ENCODE measurements around the gene SCUBE3.
A peak's percentile ranks its signal among the peaks of the same experiment; 100 is the strongest.

The SCUBE3 gene

DNA sequence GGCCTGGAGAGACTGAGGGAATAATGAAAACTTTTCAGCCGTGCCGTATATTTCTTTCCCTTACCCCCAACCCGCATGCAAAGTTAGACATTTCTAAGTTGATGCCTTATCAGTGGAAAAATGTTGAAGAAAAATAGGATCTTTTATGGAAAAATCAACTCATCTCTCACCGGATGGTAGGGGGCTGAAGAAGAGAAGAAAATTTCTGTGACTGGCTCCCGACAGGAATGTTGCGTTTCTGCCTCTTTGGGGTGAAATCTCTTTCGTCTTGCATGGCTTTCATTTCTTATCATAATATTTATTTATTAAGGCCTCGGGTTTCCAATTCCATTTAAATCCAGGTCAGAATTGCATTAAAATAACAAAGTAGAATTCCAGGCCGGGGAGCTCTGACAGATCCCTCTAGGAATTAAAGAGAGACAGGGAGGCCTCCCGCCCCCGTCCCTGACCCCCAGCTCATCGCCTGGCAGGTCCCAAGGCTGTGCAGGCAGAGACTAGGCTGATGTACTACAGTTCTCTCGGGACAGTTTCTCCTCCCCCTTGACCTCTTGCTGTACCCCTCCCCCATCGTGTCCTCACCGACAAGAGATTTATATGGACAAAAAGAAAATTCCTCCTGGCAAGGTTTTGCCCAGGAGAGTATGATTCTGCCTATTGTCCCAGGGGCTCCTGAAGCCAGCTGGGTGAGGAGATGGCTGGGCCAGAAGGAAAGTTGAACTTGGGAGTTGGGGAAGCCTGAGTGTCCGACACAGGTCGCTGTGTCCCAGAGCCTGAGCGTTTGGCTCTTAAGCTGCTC lies 1.3 kb downstream of the SCUBE3 start:
- DNase-seq = no peak

DNA sequence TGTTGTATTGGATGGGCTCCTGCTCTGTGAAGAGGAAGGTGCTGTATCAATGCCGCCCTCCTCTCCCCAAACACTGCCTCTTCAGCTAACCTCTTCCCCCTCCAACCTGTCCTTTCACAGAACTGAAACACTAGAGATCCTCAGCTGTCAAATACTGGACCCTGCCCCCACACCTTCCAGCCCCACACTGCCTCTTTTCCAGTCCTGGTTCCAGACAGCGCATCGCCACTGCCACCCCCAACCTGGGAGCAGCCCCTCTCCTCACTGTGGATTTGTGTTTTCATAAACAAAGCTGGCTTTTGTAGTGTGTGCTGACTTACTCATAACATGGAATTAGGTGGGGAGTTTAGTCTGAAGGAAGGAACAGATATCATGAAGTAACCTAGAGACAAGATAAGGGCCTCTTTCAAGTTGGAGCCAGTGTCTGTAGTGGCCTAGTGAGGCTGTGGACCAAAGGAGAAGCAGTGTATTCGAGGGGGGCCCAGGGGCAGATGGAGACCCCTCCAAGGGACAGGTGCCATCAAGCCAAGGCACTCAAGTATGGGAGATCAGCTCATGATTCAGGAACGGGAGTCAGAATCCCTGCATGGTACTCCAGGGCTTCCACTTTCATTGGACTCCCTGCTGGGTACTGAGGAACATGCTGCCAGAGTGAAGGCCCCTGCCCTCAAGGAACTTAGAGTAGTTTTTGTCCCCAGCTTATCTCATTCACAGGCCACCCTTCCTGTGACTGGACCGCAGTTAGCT lies 2.1 kb downstream of the SCUBE3 start:
- DNase-seq = no peak

DNA sequence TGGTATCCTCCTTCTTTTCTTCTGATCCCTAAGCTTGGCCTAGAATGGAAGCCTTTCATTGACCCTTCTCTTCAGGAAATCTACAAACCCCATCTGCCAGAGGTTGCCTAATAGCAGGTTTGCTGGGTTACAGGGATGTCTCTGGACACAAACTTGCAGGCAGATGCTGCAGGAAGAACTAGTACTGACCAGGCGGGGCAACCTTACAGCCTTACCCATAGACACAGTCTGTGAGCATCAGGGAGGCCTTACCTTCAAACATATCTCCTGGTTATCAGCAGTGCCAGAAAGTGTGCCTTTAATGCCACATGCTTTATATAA lies 2.6 kb downstream of the SCUBE3 start:
- no peak for DNase-seq

DNA sequence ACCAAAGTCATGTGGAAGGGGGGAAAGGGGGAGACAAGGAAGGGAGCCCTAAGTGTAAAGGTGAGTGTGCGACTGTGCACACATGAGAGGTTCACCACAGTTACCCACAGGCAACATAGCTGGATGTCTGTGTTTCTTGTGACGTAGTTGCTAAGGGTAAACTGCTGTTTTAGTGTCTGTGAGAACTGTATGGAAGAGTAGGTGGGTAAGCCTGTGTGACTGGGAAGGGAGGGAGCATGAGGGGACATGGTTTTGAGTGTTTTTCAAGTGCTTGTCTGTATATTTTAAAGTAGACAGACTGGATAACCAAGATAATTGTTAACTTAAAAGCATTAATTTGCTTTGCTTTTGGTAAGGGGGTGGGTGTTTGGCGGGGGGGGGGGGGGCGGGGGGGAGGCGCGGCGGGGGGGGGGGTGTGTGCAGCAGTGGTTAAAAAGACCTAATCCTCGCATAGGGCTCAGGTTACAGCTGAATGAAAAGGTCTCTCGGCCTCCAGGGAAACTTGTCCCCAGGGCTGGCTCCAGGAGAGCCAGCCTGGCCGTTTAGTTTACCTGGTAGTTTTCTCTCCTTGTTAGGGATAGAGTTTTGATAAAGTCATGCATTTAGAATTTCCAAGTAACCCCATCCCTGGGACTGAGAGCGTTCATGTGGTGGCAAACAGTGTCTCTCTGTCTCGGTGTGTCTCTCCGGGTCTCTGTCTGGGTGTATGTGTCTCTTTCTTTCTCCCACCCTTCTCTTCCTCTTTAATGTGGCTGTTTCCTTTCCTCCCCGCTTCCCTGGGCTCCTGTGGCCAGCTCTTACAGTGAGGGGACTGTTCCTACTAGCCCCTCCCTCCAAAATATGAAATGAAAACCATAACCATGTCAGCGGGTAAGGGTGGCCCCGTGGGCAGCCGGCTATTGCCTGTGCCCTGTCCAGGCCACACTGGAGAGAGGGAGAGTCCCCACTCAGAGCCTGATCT lies 3.4 kb downstream of the SCUBE3 start:
- DNase-seq = no peak

DNA sequence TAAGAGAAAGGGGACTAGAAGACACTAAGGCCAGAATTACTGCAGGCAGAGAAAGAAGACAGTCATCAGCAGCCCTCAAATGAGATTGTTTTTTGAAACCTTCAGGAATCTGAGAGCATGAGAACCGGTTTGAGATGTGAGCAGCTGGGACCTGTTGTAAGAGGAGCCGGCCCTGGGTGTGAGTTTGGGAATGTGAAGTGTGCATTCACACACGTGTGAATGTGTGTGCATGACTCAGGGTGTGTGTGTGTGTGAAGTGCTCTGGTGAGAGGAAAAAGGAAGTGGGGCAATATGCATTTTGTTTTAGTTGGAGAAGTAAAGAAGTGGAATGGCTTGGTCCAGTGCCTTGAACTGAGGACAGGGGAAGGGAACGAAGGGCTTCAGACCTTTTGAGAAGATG lies 4.3 kb downstream of the SCUBE3 start:
- no peak for DNase-seq

DNA sequence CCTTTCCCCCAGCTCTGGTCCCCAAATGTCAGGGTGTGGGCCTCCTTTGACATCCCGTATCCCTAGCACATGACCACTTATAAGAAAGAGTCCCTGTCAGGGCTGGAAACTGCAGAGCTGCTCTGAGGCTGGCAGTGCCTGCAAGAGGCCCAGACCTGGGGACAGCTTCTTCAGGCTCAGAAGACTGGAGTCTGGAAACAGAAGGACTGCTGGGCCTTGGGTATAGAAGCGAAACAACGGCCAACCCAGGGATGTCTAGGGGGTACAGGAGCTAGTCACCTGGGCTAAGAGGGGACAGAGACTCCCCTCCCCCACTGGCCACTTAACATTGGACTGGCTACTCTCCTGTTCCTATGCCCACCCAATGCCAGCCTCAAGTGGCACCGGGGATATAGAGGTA lies 4.7 kb downstream of the SCUBE3 start:
- no peak for DNase-seq

DNA sequence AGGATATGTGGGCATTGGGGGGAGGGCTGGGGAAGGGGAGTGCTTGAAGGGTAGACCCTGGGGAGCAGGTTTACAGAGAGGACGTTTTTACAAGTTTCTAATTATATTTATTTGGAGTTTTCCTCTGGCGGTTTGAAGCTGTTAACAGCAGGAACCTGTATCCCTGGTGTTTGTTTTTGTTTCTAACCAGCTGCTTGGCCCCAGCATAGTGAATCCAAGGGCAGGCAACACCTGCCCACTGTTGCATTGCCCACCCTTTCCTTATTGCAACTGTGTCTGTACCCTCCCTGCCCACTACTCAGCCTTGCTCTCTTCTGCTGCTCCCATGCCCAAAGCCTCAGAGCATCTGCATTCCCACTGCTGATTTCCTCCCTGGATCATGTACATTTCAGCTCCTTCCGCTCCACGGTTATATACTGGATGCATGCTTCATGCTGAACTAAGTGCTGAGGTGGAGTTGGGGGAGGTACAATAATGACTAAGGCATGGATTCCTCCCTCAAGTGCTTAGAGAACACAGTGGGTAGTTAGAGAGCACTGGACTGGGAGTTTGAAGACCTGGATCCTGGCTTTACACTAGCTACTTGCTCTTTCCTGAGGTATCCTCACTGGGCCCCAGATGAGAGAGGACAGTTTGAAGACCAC lies 6.0 kb downstream of the SCUBE3 start:
- DNase-seq = no peak

DNA sequence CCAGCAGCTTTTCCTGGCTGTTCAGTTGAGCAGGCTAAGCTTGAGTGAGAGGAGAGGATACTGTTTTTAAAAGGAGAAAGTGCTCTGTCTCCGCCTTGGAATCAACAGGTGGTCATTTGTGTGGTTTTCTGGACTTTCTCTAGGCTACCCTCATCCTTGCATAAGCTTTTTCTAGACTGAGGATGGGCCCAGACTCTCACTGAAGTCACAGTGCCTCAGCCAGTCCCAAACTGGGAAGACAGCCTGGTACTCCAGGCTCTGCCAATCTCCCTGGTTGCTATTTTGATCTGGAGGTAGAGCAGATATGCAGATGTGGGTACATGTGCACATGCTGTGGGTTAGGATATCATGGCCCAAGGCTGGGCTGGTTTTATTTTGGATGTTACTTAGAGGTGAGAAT lies 7.0 kb downstream of the SCUBE3 start:
- DNase-seq = no peak

DNA sequence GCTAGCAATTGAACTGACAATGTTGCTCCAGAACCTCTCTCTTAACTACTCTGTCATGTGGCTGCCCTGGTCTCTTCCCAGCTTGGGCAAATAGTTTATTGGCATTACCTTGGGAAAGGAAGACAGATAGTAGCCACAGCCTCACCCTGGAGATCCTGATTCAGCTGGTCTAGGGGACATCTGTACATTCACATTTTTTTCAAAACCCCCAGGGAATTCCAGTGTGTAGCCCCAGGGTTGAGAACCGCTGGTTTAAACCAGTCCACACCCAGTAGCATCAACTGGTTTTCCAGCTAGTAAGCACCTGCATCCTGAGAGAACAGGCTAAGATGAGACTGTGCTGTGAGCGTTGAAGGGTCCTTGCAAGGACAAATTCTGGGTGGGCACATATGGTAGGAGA lies 9.6 kb downstream of the SCUBE3 start:
- no peak for DNase-seq

DNA sequence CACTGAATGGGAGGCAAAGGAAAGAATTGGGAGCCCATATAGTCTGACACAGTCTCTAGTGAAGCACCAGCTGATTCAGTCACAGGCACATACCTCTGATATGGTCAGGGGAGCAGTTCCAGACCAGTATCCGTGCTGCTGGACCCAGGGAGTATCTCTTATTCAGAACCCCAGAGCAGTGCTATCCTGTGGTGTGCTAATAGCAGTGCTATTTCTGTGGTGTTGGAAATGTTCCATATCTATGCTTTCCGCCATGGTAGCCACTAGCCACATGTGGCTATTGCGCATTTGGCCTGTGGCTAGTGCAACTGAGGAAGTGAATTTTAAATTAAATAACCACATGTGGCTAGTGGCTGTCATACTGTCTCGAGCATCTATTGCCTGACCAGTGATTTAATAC lies 11.0 kb downstream of the SCUBE3 start:
- no peak for DNase-seq

DNA sequence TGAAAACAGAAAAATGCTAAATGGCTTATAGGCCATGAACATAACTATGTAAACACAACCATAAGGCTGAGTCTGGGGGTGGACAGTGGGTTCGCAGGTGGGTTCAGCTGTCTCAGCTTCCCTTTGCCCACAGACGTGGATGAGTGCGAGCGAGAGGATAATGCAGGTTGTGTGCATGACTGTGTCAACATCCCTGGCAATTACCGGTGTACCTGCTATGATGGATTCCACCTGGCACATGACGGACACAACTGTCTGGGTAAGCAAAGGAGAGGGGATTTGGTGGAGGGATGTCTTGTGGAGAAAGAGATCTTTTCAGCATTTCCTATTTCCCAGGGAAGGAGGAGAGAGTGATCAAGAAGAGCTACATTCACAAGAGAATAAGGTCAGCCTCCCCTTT lies 14.7 kb downstream of the SCUBE3 start:
- DNase-seq = no peak

DNA sequence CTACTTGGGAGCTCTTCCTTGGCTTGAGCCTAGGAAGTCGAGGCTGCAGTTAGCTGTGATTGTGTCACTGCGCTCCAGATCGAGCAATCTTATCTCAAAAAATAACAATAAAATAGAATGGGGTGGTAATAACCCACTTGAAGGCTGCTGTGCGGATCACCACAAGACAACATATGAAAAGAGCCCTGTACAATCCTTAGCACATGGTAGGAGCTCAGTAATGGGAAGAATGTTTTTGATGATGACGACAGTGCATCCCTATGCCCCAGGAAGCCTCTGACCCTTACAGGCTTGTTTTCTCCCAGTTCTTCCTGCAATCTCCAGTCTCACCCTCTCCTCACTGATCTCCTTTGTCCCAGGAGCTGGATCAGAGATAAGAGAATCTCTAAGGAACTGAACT lies 15.5 kb downstream of the SCUBE3 start:
- no peak for DNase-seq

DNA sequence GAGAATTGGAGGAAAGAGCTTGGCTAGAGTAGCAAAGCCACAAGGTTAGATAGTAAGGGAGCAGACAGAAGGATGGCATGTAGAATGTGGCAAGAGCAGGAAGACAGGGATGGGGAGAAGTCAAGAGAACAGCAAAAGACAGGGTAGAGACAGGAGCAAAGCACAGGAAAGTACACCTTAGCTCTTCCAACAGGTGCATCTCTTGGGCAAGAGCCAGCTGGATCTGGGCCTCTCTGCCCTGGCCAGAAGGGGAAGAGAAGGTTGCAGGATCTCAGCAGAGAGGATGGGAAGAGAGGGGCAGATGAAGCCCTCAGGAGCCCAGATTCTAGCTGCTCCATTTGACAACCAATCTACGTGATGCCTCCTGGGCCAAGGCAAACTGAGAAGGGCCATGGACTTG lies 16.7 kb downstream of the SCUBE3 start:
- no peak for DNase-seq

DNA sequence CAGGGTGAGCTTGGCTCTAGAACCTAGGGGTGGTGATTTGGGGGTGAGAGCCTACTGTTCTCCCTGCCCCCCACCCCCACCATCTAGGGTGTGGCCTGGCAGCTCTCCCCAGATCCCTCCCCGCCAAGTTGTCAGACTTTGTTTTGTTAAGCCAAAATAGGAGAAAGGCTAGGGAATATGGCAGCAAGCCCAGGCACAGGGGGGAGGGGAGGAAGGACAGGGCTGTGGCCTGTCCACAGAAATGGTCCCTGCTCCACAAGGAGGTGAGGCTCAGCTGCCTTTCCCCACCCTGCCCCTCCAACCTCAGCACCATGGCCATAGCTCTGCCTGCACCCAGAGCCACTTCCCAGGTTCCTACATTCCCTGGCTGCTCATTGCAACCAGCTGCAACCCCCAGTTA lies 17.2 kb downstream of the SCUBE3 start:
- no peak for DNase-seq

DNA sequence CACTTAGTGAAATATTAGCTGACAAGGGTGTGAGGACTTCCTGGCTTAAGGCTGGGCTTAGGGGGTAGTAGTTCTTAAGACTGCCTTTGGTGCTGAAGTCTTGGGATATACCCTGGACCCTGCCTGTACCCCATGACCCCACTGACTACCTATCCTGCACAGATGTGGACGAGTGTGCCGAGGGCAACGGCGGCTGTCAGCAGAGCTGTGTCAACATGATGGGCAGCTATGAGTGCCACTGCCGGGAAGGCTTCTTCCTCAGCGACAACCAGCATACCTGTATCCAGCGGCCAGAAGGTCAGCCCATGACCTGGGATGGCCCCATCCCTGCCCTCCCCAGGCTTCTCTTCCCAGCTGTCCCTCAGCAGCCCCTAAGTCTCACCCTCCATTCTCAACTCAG lies 17.8 kb downstream of the SCUBE3 start:
- DNase-seq = no peak

DNA sequence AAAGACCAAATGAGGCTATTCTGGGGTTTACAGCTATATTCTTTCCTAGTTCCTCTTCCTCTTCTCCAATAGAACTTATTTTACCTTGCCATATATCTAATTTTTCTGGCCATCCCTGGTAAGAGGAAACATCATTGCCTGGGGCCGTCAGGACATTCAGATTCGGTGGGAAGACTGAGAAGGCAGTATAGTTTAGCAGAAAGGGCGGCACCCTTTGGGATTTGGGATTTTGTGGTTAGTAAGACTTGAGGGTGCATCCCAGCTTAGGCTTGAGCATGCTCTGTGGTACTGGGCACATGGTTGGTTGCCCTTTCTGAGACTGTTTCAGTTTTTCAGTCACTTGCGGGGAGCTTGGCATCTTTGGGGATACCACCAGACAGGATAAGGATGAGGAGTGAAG lies 21.1 kb downstream of the SCUBE3 start:
- DNase-seq = no peak

DNA sequence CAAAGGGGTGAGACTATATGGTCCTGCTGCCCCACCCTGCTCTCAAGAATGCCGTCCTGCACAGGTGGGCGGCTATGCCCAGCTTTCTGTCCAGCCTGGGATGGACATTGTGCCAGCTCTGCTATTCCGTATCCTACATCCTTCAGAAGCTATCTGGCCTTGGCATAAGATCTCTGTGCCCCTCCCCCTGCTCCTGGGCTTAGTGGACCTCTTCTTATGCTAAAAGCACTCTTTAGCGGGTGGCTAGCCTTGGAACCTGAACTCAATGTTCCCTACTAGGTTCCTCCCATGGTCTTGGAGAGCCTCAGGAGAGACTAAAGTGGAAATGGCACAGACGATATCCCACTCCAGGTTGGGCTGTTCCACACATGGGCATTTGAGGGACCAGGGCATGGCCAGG lies 22.5 kb downstream of the SCUBE3 start:
- DNase-seq = no peak

DNA sequence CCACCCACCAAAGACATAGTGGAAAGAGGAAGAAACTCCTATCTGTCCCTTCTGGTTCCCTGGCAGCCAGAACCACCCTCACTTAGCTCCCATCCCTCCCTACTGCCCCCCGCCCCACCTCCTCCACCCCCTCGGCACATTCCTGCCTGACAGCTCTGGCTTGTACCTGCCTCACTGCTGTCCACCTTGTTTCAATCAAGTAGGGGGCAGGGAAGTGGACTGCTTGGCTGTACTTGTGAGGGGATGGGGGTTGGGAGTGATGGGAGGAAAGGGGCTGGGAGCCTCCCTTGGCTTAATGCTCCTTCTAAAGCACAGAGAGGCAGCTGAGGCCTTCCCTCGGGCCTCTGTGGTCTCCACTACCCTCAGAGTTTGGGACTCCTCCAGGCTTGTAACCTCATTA lies 23.7 kb downstream of the SCUBE3 start:
- no peak for DNase-seq

DNA sequence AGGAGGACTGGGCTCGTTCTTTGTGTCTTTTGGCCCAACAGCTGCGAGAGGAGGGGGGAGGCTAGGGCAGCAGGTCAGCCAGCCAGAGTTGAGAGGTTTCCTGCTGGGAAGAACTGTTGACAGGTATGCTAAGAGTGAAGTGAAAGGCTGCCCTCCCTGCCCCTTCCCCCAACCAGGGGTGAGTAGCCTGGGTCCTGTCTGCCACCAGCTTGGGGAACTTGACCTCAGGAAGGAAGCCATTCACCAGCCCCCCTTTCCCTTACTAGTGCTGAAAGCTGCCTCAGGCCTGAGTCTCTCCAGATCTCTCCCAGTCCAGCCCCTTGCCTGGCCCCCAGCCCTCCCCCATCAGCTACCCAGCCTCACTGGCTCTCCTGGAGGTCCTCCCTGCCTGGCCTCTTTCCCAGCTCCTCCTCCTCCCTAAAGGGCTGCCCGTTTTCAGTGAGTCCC lies 25.1 kb downstream of the SCUBE3 start:
- DNase-seq = no peak

DNA sequence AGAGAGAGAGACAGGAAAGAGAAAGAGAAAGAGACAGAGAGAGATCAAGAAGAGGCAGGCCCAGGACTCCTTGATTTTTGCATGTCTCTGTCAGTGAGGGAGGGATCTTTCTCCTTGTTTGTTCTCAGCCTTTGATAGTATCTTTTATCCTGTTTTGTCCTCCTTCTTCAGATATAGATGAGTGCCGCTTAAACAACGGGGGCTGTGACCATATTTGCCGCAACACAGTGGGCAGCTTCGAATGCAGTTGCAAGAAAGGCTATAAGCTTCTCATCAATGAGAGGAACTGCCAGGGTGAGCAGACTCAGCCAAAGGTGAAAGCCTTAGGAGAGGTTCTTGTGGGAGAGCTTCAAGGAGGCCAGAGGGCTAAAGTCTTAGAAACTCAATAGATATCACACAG lies 25.8 kb downstream of the SCUBE3 start:
- no peak for DNase-seq

DNA sequence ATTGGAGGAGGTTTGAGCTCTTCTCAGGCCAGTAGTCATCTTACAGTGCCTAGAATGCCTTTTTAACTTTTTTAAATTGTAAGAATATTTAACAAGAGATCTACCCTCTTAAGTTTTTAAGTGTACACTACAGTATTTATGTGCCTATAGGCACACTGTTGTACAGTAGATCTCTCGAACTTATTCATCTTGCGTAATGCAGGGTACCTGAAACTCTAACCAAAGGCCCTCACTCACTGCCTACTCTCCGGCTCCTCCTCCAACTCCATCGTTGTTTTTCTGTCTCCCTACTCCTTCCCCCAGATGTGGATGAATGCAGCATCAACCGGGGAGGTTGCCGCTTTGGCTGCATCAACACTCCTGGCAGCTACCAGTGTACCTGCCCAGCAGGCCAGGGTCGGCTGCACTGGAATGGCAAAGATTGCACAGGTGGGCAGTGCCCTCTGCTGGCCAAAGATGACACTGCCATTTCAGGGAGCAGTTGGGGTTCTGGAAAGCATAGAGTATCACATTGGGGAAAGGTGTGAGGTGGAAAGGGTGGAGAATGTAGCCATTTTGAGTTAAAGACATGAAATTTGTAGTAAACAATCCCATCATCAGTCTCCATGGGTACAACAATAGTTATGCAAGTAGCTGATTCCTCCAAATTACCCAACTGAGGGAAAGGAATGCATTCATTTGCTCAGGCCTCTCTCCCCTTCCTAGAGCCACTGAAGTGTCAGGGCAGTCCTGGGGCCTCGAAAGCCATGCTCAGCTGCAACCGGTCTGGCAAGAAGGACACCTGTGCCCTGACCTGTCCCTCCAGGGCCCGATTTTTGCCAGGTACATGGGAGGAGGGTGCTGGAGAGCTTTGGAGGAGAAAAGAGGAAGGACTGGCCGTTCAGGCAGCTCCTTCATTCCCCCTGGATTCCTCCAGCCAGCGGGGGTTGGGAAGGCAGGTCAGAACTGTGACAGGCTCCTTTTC lies 27.4 kb downstream of the SCUBE3 start:
- DNase-seq = peak; percentile 61

DNA sequence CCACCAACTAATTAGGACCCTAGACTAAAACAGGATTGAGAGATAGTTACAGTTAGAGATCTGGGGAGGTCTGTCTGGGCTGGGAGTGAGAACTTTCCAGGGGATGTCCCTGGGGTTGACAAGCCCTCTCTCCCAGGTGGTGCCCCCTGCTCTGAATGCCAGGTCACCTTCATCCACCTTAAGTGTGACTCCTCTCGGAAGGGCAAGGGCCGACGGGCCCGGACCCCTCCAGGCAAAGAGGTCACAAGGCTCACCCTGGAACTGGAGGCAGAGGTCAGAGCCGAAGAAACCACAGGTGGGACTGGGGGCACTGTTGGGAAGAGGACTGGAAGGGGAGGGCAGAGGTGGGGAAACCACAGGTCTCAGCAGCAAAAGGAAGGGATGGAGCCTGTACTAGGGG lies 28.7 kb downstream of the SCUBE3 start:
- no peak for DNase-seq

Data from kidney glomerular epithelial cell (primary cell).